Measurements from ENCODE around the gene CEP97.
"Not testable (repeated sequence)": the region's sequence is repeated elsewhere in the genome, so short reads cannot be mapped to it uniquely, and the experiment has no call there.

DNA sequence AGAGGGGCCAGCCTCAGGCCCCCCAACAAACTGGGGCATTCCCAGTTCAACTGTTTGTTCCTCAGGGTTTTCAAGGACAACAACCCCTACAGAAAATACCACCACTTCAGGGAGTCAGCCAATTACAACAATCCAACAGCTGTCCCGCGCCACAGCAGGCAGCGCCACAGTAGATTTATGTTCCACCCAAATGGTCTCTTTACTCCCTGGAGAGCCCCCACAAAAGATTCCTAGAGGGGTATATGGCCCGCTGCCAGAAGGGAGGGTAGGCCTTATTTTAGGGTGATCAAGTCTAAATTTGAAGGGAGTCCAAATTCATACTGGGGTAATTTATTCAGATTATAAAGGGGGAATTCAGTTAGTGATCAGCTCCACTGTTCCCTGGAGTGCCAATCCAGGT lies 29.6 kb upstream of the CEP97 start:
- TF ChIP-seq, protein P1, sequence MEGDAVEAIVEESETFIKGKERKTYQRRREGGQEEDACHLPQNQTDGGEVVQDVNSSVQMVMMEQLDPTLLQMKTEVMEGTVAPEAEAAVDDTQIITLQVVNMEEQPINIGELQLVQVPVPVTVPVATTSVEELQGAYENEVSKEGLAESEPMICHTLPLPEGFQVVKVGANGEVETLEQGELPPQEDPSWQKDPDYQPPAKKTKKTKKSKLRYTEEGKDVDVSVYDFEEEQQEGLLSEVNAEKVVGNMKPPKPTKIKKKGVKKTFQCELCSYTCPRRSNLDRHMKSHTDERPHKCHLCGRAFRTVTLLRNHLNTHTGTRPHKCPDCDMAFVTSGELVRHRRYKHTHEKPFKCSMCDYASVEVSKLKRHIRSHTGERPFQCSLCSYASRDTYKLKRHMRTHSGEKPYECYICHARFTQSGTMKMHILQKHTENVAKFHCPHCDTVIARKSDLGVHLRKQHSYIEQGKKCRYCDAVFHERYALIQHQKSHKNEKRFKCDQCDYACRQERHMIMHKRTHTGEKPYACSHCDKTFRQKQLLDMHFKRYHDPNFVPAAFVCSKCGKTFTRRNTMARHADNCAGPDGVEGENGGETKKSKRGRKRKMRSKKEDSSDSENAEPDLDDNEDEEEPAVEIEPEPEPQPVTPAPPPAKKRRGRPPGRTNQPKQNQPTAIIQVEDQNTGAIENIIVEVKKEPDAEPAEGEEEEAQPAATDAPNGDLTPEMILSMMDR (IDR thresholded peaks at IDR 0.05; ENCODE audit: low read length): not testable (repeated sequence)
- TF ChIP-seq EZH2 (optimal IDR thresholded peaks at IDR 0.05; ENCODE audit: low read depth, low read length): not testable (repeated sequence)
